Measurements from ENCODE around the gene PLA2G4E. TPM values are rescaled to one million over a fixed set of nuclear protein-coding genes. Genes with fewer than 3 reads are reported as not detected.
A peak's percentile ranks its signal among the peaks of the same experiment; 100 is the strongest.

Gene PLA2G4E
- total and polyA plus RNA-seq, 2 of the 13 experiments (the other 11 are each of a cell fraction or from before 2014, with no cell fraction given): not detected

- TF ChIP-seq SNAPC4 (CRISPR knock-in tag; IDR thresholded peaks at IDR 0.05) (no peak), ZNF567 (CRISPR knock-in tag; IDR thresholded peaks at IDR 0.05; ENCODE audit: borderline replicate concordance) (no peak), IRX3 (CRISPR knock-in tag; IDR thresholded peaks at IDR 0.05; ENCODE audit: borderline replicate concordance, low read depth) (no peak)
These were observed 27.4 kb upstream of the PLA2G4E start (continued) for GRCh38 chr15:42048080-42048820.

GRCh38 chr15:42046597-42046996, 25.8 kb upstream of the PLA2G4E start:
- Histone ChIP-seq H3K4me1 (ENCODE audit: insufficient read depth, low read length) (peaks cover 20% of the 10 kb centered on the region), H3K4me3 (replicated peaks in 1 of 3; ENCODE audit: insufficient read depth in 1 of 3, low read depth in 2 of 3, low read length in 3 of 3) (no peak overlapping the region), H3K79me2 (ENCODE audit: insufficient read depth, low read length) (no peaks in the 10 kb centered on the region), H3K36me3 (replicated peaks in 1 of 2; ENCODE audit: control insufficient read depth in 1 of 2, insufficient read depth in 2 of 2, low read length in 2 of 2) (no peaks in the 10 kb centered on the region), H3K4me2 (ENCODE audit: low read depth, low read length) (no peak overlapping the region), H3K9me3 (ENCODE audit: low read length) (no peaks in the 10 kb centered on the region), H3K27ac (ENCODE audit: extremely low read length, insufficient read depth, low read length) (no peak overlapping the region), H3K27me3 (ENCODE audit: control insufficient read depth in 1 of 2, insufficient read depth in 2 of 2, low read length in 2 of 2) (peaks cover 1 to 28% of the 10 kb centered on the region in 2 experiments; a peak in 4 of 5 replicates), H2AFZ (ENCODE audit: low read length) (no peak overlapping the region), H4K20me1 (ENCODE audit: insufficient read depth, low read length) (no peaks in the 10 kb centered on the region), H3K9ac (ENCODE audit: insufficient read depth, low read depth, low read length) (no peak overlapping the region)
- intact Hi-C loops (cut with micrococcal nuclease; ENCODE audit: unreplicated experiment) (no loop called here), in situ Hi-C loops (cut with HindIII; ENCODE audit: extremely low pct_ligation_motif_present, low pct_unique_long_range_greater_than_20kb) (no loop called here)
- ATAC-seq (peak; percentile 49), FAIRE-seq (no peak), DNase-seq (ENCODE audit: low spot score) (peak; percentile 54)
- no TSS peak for BruUV-seq (replicated peaks)
- CTCF ChIA-PET (ENCODE audit: low intra/inter-chr PET ratio, low total read pairs): no interaction called here
- WGBS (ENCODE audit: low lambda C conversion rate): 0% methylated on average over 2 of the region's 2 CpGs
- POLR2A ChIA-PET: interaction anchor here (1.4 kb wide), 1 partner anchor 11 kb away, joined by 3 read pairs; no protein-coding TSS in a partner anchor
- TF ChIP-seq FOXA1 (IDR thresholded peaks at IDR 0.05) (no peak), FOXA1 (CRISPR knock-in tag; IDR thresholded peaks at IDR 0.05) (0 out of 2 replicates have a peak, but pooled peaks have one; percentile 22), RERE (CRISPR knock-in tag; IDR thresholded peaks at IDR 0.05; ENCODE audit: low read depth) (no peak), THAP11 (CRISPR knock-in tag; IDR thresholded peaks at IDR 0.05) (no peak), FOXC1 (CRISPR knock-in tag; IDR thresholded peaks at IDR 0.05; ENCODE audit: borderline replicate concordance) (no peak), MBNL3 (CRISPR knock-in tag; conservative IDR thresholded peaks at IDR 0.05) (no peak), SCMH1 (CRISPR knock-in tag; IDR thresholded peaks at IDR 0.05; ENCODE audit: borderline replicate concordance) (no peak), SOX13 (IDR thresholded peaks at IDR 0.05) (no peak), SOX13 (CRISPR knock-in tag; conservative IDR thresholded peaks at IDR 0.05 in 1 of 2, IDR thresholded peaks at IDR 0.05 in 1 of 2) (0 out of 4 replicates have a peak, but pooled peaks of 1 of the 2 experiments have one; percentile 14)

Measured in HepG2 (cell line).